CD14-positive monocyte (primary cell): ENCODE data around the gene NPW. TPM values are rescaled to one million over a fixed set of nuclear protein-coding genes. Genes with fewer than 3 reads are reported as not detected.

ENCODE experiments used
- DNase-seq, 3 donors: peaks; one replicate each; pipeline ENCODE4 v3.0.0-alpha.2; 2011 to 2022
- H2AFZ ChIP-seq: 2 replicates; pipeline ENCODE4 v1.6.0; 2012; ENCODE audit warnings: mild to moderate bottlenecking, low read depth, low read length, inconsistent platforms; ENCODE audit not compliant: insufficient read depth, poor library complexity, severe bottlenecking
- H3K27ac ChIP-seq, 2 donors: 1 replicate in 1 of 2; 2 replicates in 1 of 2; pipeline ENCODE4 v1.5.1; 2012 to 2013; ENCODE audit warnings: low read length in 2 of 2, control low read depth in 1 of 2, inconsistent platforms in 1 of 2, low read depth in 1 of 2, mild to moderate bottlenecking in 1 of 2
- H3K27me3 ChIP-seq, 2 donors: one replicate each; pipeline versions ENCODE4 v1.6.0 to v1.6.1; 2011 to 2013; ENCODE audit warnings: low read length in 2 of 2; ENCODE audit not compliant: control insufficient read depth in 2 of 2, insufficient read depth in 2 of 2
- H3K36me3 ChIP-seq, 2 donors: replicated peaks in 1 of 2; 1 replicate in 1 of 2; 2 replicates in 1 of 2; pipeline versions ENCODE4 v1.5.1 to v1.6.1; 2012 to 2013; ENCODE audit warnings: low read length in 2 of 2, control low read depth in 1 of 2, inconsistent platforms in 1 of 2, mild to moderate bottlenecking in 1 of 2; ENCODE audit not compliant: insufficient read depth in 2 of 2, control insufficient read depth in 1 of 2
- H3K4me1 ChIP-seq, 2 donors: 1 replicate in 1 of 2; 2 replicates in 1 of 2; pipeline versions ENCODE4 v1.5.1 to v1.6.1; 2012 to 2013; ENCODE audit warnings: low read length in 2 of 2, control low read depth in 1 of 2, inconsistent platforms in 1 of 2, mild to moderate bottlenecking in 1 of 2, moderate library complexity in 1 of 2; ENCODE audit not compliant: insufficient read depth in 2 of 2, control insufficient read depth in 1 of 2
- H3K4me2 ChIP-seq: replicated peaks from 2 replicates; pipeline ENCODE3; 2012; ENCODE audit warnings: low read length, moderate library complexity, mild to moderate bottlenecking; ENCODE audit not compliant: poor library complexity, severe bottlenecking; ENCODE audit errors: extremely low read depth
- H3K4me3 ChIP-seq, 3 experiments: fragments of 200-600 bp in 1 of 3; sonication (generic) in 1 of 3; replicated peaks in 1 of 3; 1 replicate in 2 of 3; 2 replicates in 1 of 3; pipeline ENCODE4 v1.5.1; 2011 to 2013; ENCODE audit warnings: low read length in 3 of 3, mild to moderate bottlenecking in 3 of 3, control low read depth in 2 of 3, low read depth in 2 of 3, inconsistent platforms in 1 of 3, moderate library complexity in 1 of 3
- H3K79me2 ChIP-seq: 2 replicates; pipeline ENCODE4 v1.6.0; 2012; ENCODE audit warnings: mild to moderate bottlenecking, control low read depth, inconsistent platforms, low read length, moderate library complexity; ENCODE audit not compliant: insufficient read depth
- H3K9ac ChIP-seq: 2 replicates; pipeline ENCODE4 v1.6.0; 2017; ENCODE audit warnings: low read length, mild to moderate bottlenecking; ENCODE audit not compliant: insufficient read depth, poor library complexity, severe bottlenecking
- H3K9me3 ChIP-seq, 2 donors: replicated peaks in 1 of 2; 1 replicate in 1 of 2; 2 replicates in 1 of 2; pipeline versions ENCODE4 v1.5.1 to v1.6.1; 2012 to 2013; ENCODE audit warnings: low read length in 2 of 2, control low read depth in 1 of 2; ENCODE audit not compliant: control insufficient read depth in 1 of 2, insufficient read depth in 1 of 2
- H4K20me1 ChIP-seq: 2 replicates; pipeline ENCODE4 v1.6.0; 2012; ENCODE audit warnings: mild to moderate bottlenecking, low read length, control low read depth, moderate library complexity; ENCODE audit not compliant: insufficient read depth
- H3K27ac Mint-ChIP-seq, 7 donors: one replicate each; pipeline ENCODE4 v1.8.0; 2020; ENCODE audit warnings: mild to moderate bottlenecking in 7 of 7, mixed read lengths in 7 of 7, moderate library complexity in 6 of 7, inconsistent platforms in 2 of 7
- H3K27me3 Mint-ChIP-seq, 3 donors: one replicate each; pipeline ENCODE4 v1.8.0; 2021 to 2022; ENCODE audit warnings: low read depth in 3 of 3, mild to moderate bottlenecking in 3 of 3, mixed read lengths in 3 of 3, moderate library complexity in 3 of 3, inconsistent platforms in 1 of 3
- H3K36me3 Mint-ChIP-seq, 2 donors: one replicate each; pipeline ENCODE4 v1.8.0; 2020; ENCODE audit warnings: mixed read lengths in 2 of 2, inconsistent platforms in 1 of 2, mild to moderate bottlenecking in 1 of 2
- H3K4me1 Mint-ChIP-seq: one replicate; pipeline ENCODE4 v1.8.0; 2020; ENCODE audit warnings: mild to moderate bottlenecking, mixed read lengths
- H3K4me3 Mint-ChIP-seq, 2 donors: one replicate each; pipeline ENCODE4 v1.8.0; 2020; ENCODE audit warnings: mild to moderate bottlenecking in 2 of 2, mixed read lengths in 2 of 2, moderate library complexity in 1 of 2
- H3K9me3 Mint-ChIP-seq, 7 donors: one replicate each; pipeline ENCODE4 v1.8.0; 2020 to 2022; ENCODE audit warnings: mixed read lengths in 7 of 7, mild to moderate bottlenecking in 6 of 7, moderate library complexity in 6 of 7, inconsistent platforms in 2 of 7
- WGBS: methylation state at CpG from one replicate; pipeline ENCODE4 v1.1.5; 2013; ENCODE audit warnings: missing lambda C conversion rate; ENCODE audit not compliant: insufficient coverage; 5-methylcytosine and 5-hydroxymethylcytosine counted together
- intact Hi-C, 2 donors: fragments of 100-400 bp; cut with micrococcal nuclease; formaldehyde crosslinking; loops; one replicate each; pipeline versions ENCODE4 v1.15.0 to v1.15.1; 2023
- polyA plus RNA-seq, 3 donors: library from polyadenylated mRNA; depleted of rRNA in 1 of 3; unstranded in 2 of 3; stranded (reverse) in 1 of 3; fragments of 300-500 nt in 2 of 3; fragments of >200 nt in 1 of 3; fragmentation: Illumina TruSeq in 2 of 3; gene quantifications; 1 replicate in 2 of 3; 2 replicates in 1 of 3; pipeline ENCODE4 v1.2.3, GENCODE V29; 2012 to 2021
- TF ChIP-seq, protein P1 (sequence below): fragments of 200-600 bp; IDR thresholded peaks from one replicate; pipeline ENCODE4 v1.8.0; 2022; ENCODE audit warnings: antibody characterized with exemption, mild to moderate bottlenecking

NPW gene
- polyA plus RNA-seq, 3 donors = not detected

DNA sequence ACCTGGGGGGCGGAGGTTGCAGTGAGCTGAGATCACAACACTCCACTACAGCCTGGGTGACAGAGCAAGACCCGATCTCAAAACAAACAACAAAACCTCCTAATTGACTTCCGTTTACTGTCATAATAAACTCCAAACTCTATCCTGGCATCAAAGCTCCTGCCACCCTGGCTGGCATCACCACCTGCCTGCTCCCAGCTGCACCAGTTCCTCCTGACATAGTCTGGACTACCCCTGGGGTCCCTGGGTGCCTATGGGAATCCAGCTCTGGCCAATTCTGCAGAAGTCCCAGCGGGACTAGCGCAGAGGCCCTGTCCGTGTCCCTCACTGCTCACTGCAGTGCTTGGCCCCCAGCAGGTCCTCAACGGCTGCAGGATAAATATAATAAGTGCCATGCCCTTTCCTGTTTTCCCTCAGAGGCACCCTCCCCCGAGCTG is 27.3 kb downstream of the NPW start:
- H2AFZ ChIP-seq = peak overlapping the region; percentile 99
- peak overlapping the region; percentile 92 for H3K4me2 ChIP-seq
- H3K9ac ChIP-seq = peak overlapping the region; percentile 81
- DNase-seq = no peak
- peak overlapping the region; percentile 66 to 96 (median 82) for H3K4me3 ChIP-seq
- WGBS = 16% methylated on average over 6 of the region's 8 CpGs
- no peak overlapping the region for H3K27ac ChIP-seq
- peaks cover 26 to 37% of the 10 kb centered on the region in 2 donors for H3K4me1 ChIP-seq
- H4K20me1 ChIP-seq = no peaks in the 10 kb centered on the region
- Mint-ChIP-seq H3K27me3 (peaks cover 0 to 2% (median 0%) of the 10 kb centered on the region in 3 donors), H3K9me3 (no peaks in the 10 kb centered on the region), H3K36me3 (peaks cover 23 to 24% of the 10 kb centered on the region in 2 donors), H3K4me3 (peak overlapping the region; percentile 90 to 93), H3K4me1 (peaks cover 27% of the 10 kb centered on the region), H3K27ac (peak overlapping the region in 1 of 7 donors; percentile 5)
- peaks cover 10 to 21% of the 10 kb centered on the region in 2 donors for H3K36me3 ChIP-seq
- H3K27me3 ChIP-seq = no peaks in the 10 kb centered on the region
- H3K9me3 ChIP-seq = no peaks in the 10 kb centered on the region
- intact Hi-C loops = loop anchor here (5.0 kb wide), 4 partner anchors 40 to 265 kb away; partner anchors contain the start of genes E4F1 (in 1 of the 2), NUBP2 (in 1 of the 2), SPSB3 (in 1 of the 2) and TRAF7 (in 1 of the 2)
- TF ChIP-seq, protein P1, sequence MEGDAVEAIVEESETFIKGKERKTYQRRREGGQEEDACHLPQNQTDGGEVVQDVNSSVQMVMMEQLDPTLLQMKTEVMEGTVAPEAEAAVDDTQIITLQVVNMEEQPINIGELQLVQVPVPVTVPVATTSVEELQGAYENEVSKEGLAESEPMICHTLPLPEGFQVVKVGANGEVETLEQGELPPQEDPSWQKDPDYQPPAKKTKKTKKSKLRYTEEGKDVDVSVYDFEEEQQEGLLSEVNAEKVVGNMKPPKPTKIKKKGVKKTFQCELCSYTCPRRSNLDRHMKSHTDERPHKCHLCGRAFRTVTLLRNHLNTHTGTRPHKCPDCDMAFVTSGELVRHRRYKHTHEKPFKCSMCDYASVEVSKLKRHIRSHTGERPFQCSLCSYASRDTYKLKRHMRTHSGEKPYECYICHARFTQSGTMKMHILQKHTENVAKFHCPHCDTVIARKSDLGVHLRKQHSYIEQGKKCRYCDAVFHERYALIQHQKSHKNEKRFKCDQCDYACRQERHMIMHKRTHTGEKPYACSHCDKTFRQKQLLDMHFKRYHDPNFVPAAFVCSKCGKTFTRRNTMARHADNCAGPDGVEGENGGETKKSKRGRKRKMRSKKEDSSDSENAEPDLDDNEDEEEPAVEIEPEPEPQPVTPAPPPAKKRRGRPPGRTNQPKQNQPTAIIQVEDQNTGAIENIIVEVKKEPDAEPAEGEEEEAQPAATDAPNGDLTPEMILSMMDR = no peak
- peaks cover 15% of the 10 kb centered on the region for H3K79me2 ChIP-seq

- Histone ChIP-seq H3K9ac (peak within 1 kb of the TSS; percentile 81), H3K4me3 (peak within 1 kb of the TSS; percentile 66 to 96 (median 82)), H3K36me3 (peaks cover 10 to 27% of the 10 kb centered on the region in 2 donors), H3K9me3 (no peaks in the 10 kb centered on the region), H3K4me1 (peaks cover 26 to 37% of the 10 kb centered on the region in 2 donors), H3K79me2 (peaks cover 15% of the 10 kb centered on the region), H2AFZ (peak within 1 kb of the TSS; percentile 99), H4K20me1 (no peaks in the 10 kb centered on the region), H3K4me2 (peak within 1 kb of the TSS; percentile 92), H3K27ac (peak within 1 kb of the TSS in 1 of 2 donors; percentile 77), H3K27me3 (no peaks in the 10 kb centered on the region)
- Mint-ChIP-seq H3K27me3 (peaks cover 0 to 2% (median 0%) of the 10 kb centered on the region in 3 donors), H3K27ac (peak within 1 kb of the TSS; percentile 38 to 92 (median 82)), H3K4me1 (peaks cover 27% of the 10 kb centered on the region), H3K9me3 (no peaks in the 10 kb centered on the region), H3K4me3 (peak within 1 kb of the TSS; percentile 90 to 93), H3K36me3 (peaks cover 28 to 30% of the 10 kb centered on the region in 2 donors)
- peak; percentile 91 to 93 (median 93) for DNase-seq
- under 1% methylated on average over 75 of the region's 81 CpGs for WGBS
- TF ChIP-seq, protein P1 = peak; percentile 56
- intact Hi-C loops = loop anchor here (5.0 kb wide), 4 partner anchors 40 to 265 kb away; partner anchors contain the start of genes E4F1 (in 1 of the 2), NUBP2 (in 1 of the 2), SPSB3 (in 1 of the 2) and TRAF7 (in 1 of the 2)
Observed at GRCh38 chr16:2047330-2048115, 27.9 kb downstream of the NPW start, which contains the start of the genes NTHL1 and TSC2. Gene NTHL1, minus strand, starts transcription at chr16:2047834. Its CDS starts 11 bp downstream, at chr16:2047823. Gene TSC2, plus strand, starts transcription at chr16:2047985. Its CDS starts 631 bp downstream, at chr16:2048616.
